ENCODE data around the gene BDH1.

- TF ChIP-seq REST (IDR thresholded peaks at IDR 0.05; ENCODE audit: borderline replicate concordance) (no peak), EZH2 (IDR thresholded peaks at IDR 0.05; ENCODE audit: borderline replicate concordance, insufficient read depth, low read length, poor library complexity, severe bottlenecking) (no peak), CTCF (IDR thresholded peaks at IDR 0.05; ENCODE audit: poor library complexity, severe bottlenecking) (no peak), TAF1 (IDR thresholded peaks at IDR 0.05; ENCODE audit: low read depth) (no peak), EP300 (conservative IDR thresholded peaks at IDR 0.05; ENCODE audit: poor library complexity, severe bottlenecking) (no peak)
Observed at GRCh38 chr3:197552198-197552597, 3.6 kb downstream of the BDH1 start.
